GM12878 (cell line): ENCODE data around the gene MMD. TPM values are rescaled to one million over a fixed set of nuclear protein-coding genes. Genes with fewer than 3 reads are reported as not detected.

Source experiments
- ATAC-seq: fragments of 200-7000 bp; cut with Tn5 transposase; 3 replicates; pipeline ENCODE4 v1.9.1; 2020; ENCODE audit warnings: mild to moderate bottlenecking, moderate library complexity
- BruUV-seq: library from RNA; stranded (reverse); fragments of 400-500 nt; replicated peaks from 2 replicates; lab custom pipeline; 2021; lab: Mats Ljungman, UMichigan
- CTCF ChIA-PET: fragments of 300-600 bp; sonication (Branson Sonifier 250); formaldehyde crosslinking; extraction: SDS; loops from one replicate; lab custom pipeline; 2021; ENCODE audit warnings: inconsistent platforms; lab: Yijun Ruan, JAX
- POLR2A ChIA-PET: fragments of 350-600 bp; formaldehyde crosslinking; extraction: SDS; loops from one replicate; lab custom pipeline; 2021; ENCODE audit warnings: inconsistent platforms; lab: Charles Lee
- RAD21 ChIA-PET: fragments of 300-600 bp; sonication (Branson Sonifier 250); formaldehyde crosslinking; loops from one replicate; lab custom pipeline; 2023; ENCODE audit warnings: antibody characterized with exemption; ENCODE audit not compliant: unreplicated experiment; lab: Charles Lee
- SMC1A ChIA-PET: fragments of 300-600 bp; sonication (Branson Sonifier 250); formaldehyde crosslinking; loops from one replicate; lab custom pipeline; 2023; ENCODE audit not compliant: unreplicated experiment, uncharacterized antibody; lab: Charles Lee
- DNase-seq: peaks from one replicate; pipeline ENCODE4 v3.0.0-alpha.2; 2011; ENCODE audit warnings: low read depth, low spot score
- FAIRE-seq: peaks from 3 replicates; lab custom pipeline; 2011; peaks lifted over from hg19 to GRCh38; lab: Jason Lieb, UNC
- H2AFZ ChIP-seq: 2 replicates; pipeline ENCODE4 v1.6.0; 2011; ENCODE audit warnings: low read depth, low read length, control low read depth; ENCODE audit not compliant: control insufficient read depth
- H3K27ac ChIP-seq: 2 replicates; pipeline ENCODE4 v1.5.1; 2011; ENCODE audit warnings: control low read depth; ENCODE audit not compliant: control insufficient read depth, insufficient read depth
- H3K27me3 ChIP-seq, 2 experiments: replicated peaks in 1 of 2; 2 replicates each; pipeline versions ENCODE4 v1.6.0 to v1.6.1; 2011; ENCODE audit warnings: low read length in 1 of 2; ENCODE audit not compliant: control insufficient read depth in 2 of 2, insufficient read depth in 2 of 2
- H3K36me3 ChIP-seq, 2 experiments: 2 replicates each; pipeline ENCODE4 v1.5.1; 2011; ENCODE audit warnings: low read length in 1 of 2; ENCODE audit not compliant: control insufficient read depth in 2 of 2, insufficient read depth in 2 of 2
- H3K4me1 ChIP-seq: 2 replicates; pipeline ENCODE4 v1.6.1; 2011; ENCODE audit warnings: mild to moderate bottlenecking, low read length, moderate library complexity, mixed read lengths; ENCODE audit not compliant: control insufficient read depth, insufficient read depth
- H3K4me2 ChIP-seq: 2 replicates; pipeline ENCODE4 v1.6.0; 2011; ENCODE audit warnings: control low read depth; ENCODE audit not compliant: control insufficient read depth, insufficient read depth
- H3K4me3 ChIP-seq: fragments of 200-600 bp; sonication (generic); 2 replicates; pipeline ENCODE4 v1.5.1; 2016
- H3K79me2 ChIP-seq: 2 replicates; pipeline ENCODE4 v1.6.0; 2011; ENCODE audit warnings: low read length; ENCODE audit not compliant: control insufficient read depth, insufficient read depth
- H3K9ac ChIP-seq: 2 replicates; pipeline ENCODE4 v1.8.0; 2011; ENCODE audit warnings: low read length, control low read depth, mixed read lengths; ENCODE audit not compliant: control insufficient read depth, insufficient read depth
- H3K9me3 ChIP-seq: replicated peaks from 3 replicates; pipeline ENCODE4 v1.5.1; 2011; ENCODE audit warnings: mild to moderate bottlenecking, low read length; ENCODE audit not compliant: control insufficient read depth, insufficient read depth
- H4K20me1 ChIP-seq: 2 replicates; pipeline ENCODE4 v1.6.0; 2011; ENCODE audit not compliant: control insufficient read depth, insufficient read depth
- ATF7 ChIP-seq: fragments of 450-650 bp; IDR thresholded peaks from 2 replicates; pipeline ENCODE4 v1.6.1; 2016; ENCODE audit warnings: low read depth, mild to moderate bottlenecking
- BHLHE40 ChIP-seq, 2 experiments: fragments of 450-650 bp in 1 of 2; IDR thresholded peaks; 2 replicates each; pipeline ENCODE4 v1.6.1; 2011 to 2017; ENCODE audit warnings: low read depth in 2 of 2, borderline replicate concordance in 1 of 2, improper control_type of control experiment in 1 of 2, low read length in 1 of 2, mild to moderate bottlenecking in 1 of 2
- CBX3 ChIP-seq: fragments of 200-600 bp; sonication (generic); IDR thresholded peaks from 2 replicates; pipeline ENCODE4 v1.6.1; 2016; ENCODE audit warnings: low read depth, borderline replicate concordance
- CHD2 ChIP-seq: IDR thresholded peaks from 2 replicates; pipeline ENCODE4 v1.6.1; 2011; ENCODE audit warnings: low read depth, low read length, improper control_type of control experiment, borderline replicate concordance
- DPF2 ChIP-seq: fragments of 450-650 bp; IDR thresholded peaks from 2 replicates; pipeline ENCODE4 v1.6.1; 2017; ENCODE audit warnings: mild to moderate bottlenecking
- E2F4 ChIP-seq: IDR thresholded peaks from 2 replicates; pipeline ENCODE4 v1.6.1; 2012; ENCODE audit warnings: low read depth, low read length, improper control_type of control experiment
- ESRRA ChIP-seq: IDR thresholded peaks from 2 replicates; pipeline ENCODE4 v1.6.1; 2012; ENCODE audit warnings: mild to moderate bottlenecking, low read length, improper control_type of control experiment
- FOXM1 ChIP-seq: IDR thresholded peaks from 2 replicates; pipeline ENCODE4 v1.6.1; 2012; ENCODE audit warnings: low read depth, mild to moderate bottlenecking, inconsistent platforms, low read length, moderate library complexity
- LARP7 ChIP-seq: fragments of 450-650 bp; IDR thresholded peaks from 2 replicates; pipeline ENCODE4 v1.6.1; 2017; ENCODE audit warnings: mild to moderate bottlenecking
- MTA3 ChIP-seq: IDR thresholded peaks from 2 replicates; pipeline ENCODE4 v1.6.1; 2012; ENCODE audit warnings: low read length, inconsistent platforms, borderline replicate concordance
- PAX8 ChIP-seq: fragments of 450-650 bp; IDR thresholded peaks from 2 replicates; pipeline ENCODE4 v1.6.1; 2017; ENCODE audit warnings: mild to moderate bottlenecking, moderate library complexity
- STAT1 ChIP-seq: fragments of 450-650 bp; conservative IDR thresholded peaks from 2 replicates; pipeline ENCODE4 v1.6.1; 2014; ENCODE audit warnings: antibody characterized with exemption, mild to moderate bottlenecking
- TARDBP ChIP-seq: IDR thresholded peaks from 2 replicates; pipeline ENCODE4 v1.6.1; 2016; ENCODE audit warnings: borderline replicate concordance
- WGBS: methylation state at CpG from one replicate; pipeline ENCODE4 v1.1.6; 2016; ENCODE audit warnings: low lambda C conversion rate; ENCODE audit not compliant: insufficient replicate concordance, insufficient coverage; ENCODE audit errors: missing lambda C conversion rate; 5-methylcytosine and 5-hydroxymethylcytosine counted together
- in situ Hi-C: fragments of 300-500 bp; cut with MboI; formaldehyde crosslinking; loops from 9 replicates; pipeline ENCODE4 v1.14.3; 2018; ENCODE audit warnings: mixed read lengths
- intact Hi-C: fragments of 100-400 bp; cut with micrococcal nuclease; formaldehyde crosslinking; loops from one replicate; pipeline ENCODE4 v1.14.2; 2022; ENCODE audit not compliant: unreplicated experiment
- polyA plus RNA-seq, 11 experiments: library from polyadenylated mRNA; depleted of rRNA in 4 of 11; unstranded in 6 of 11; stranded (reverse) in 5 of 11; fragments of >200 nt; fragmentation: Nextera tagmentation in 4 of 11; fragmentation: Illumina TruSeq in 1 of 11; extraction: Ambion mirVana in 4 of 11; extraction: Trizol in 1 of 11; gene quantifications; 1 replicate in 1 of 11; 2 replicates in 10 of 11; pipeline versions ENCODE4 v1.2.1 to v1.2.3, GENCODE V29; 2011 to 2016; ENCODE audit warnings: inconsistent platforms in 2 of 11, missing spikeins in 2 of 11, low read depth in 1 of 11
- total RNA-seq, 4 experiments: library from RNA; depleted of rRNA in 3 of 4; stranded (reverse); fragments of >200 nt in 3 of 4; fragmentation: Illumina TruSeq in 1 of 4; extraction: Trizol in 1 of 4; gene quantifications; 2 replicates each; pipeline versions ENCODE4 v1.2.1 to v1.2.3, GENCODE V29; 2013 to 2021
- TF ChIP-seq, protein P1 (sequence below): IDR thresholded peaks from 2 replicates; pipeline ENCODE4 v1.6.1; 2011; ENCODE audit warnings: borderline replicate concordance, low read depth, mild to moderate bottlenecking, moderate library complexity, mixed read lengths, low read length; ENCODE audit not compliant: insufficient read depth; ENCODE audit errors: extremely low read length
- TF ChIP-seq, protein P2 (sequence below): fragments of 450-650 bp; IDR thresholded peaks from 2 replicates; pipeline ENCODE4 v1.6.1; 2016; ENCODE audit warnings: mild to moderate bottlenecking
- TF ChIP-seq, protein P3 (sequence below): IDR thresholded peaks from 2 replicates; pipeline ENCODE4 v1.6.1; 2012; ENCODE audit warnings: low read length, inconsistent platforms
- TF ChIP-seq, protein P4 (sequence below): fragments of 450-650 bp; IDR thresholded peaks from 2 replicates; pipeline ENCODE4 v1.6.1; 2018; ENCODE audit warnings: borderline replicate concordance, mild to moderate bottlenecking; ENCODE audit not compliant: partially characterized antibody

Gene MMD
- total and polyA plus RNA-seq, 10 of the 15 experiments (the other 5 are each of a cell fraction or from before 2014, with no cell fraction given) = 8.0 to 46.7 (median 22.3) TPM

GRCh38 chr17:55435408-55435807, 13.8 kb upstream of the MMD start:
- Histone ChIP-seq H3K9ac (no peak overlapping the region), H3K4me2 (no peak overlapping the region), H3K79me2 (no peaks in the 10 kb centered on the region), H3K27me3 (no peaks in the 10 kb centered on the region), H3K4me3 (no peak overlapping the region), H4K20me1 (no peaks in the 10 kb centered on the region), H2AFZ (no peak overlapping the region), H3K9me3 (no peaks in the 10 kb centered on the region), H3K4me1 (peaks cover 22% of the 10 kb centered on the region), H3K36me3 (no peaks in the 10 kb centered on the region), H3K27ac (peak overlapping the region; percentile 7; the same call in 1 of the 2 replicates)
- DNase-seq (no peak), FAIRE-seq (no peak), ATAC-seq (no peak)
- intact Hi-C loops (loop anchor here (5.0 kb wide), 1 partner anchor 77 kb away; the partner anchor contains the start of gene SMIM36), in situ Hi-C loops (no loop called here)
- CTCF ChIA-PET = interaction anchor here (1.3 kb wide), 1 partner anchor 12 kb away, joined by 3 read pairs; no protein-coding TSS in a partner anchor
- RAD21 ChIA-PET = interaction anchor here (0.7 to 6.4 kb wide), 4 partner anchors 9 to 20 kb away, joined by 4 to 99 read pairs (median 24); partner anchors contain the start of gene MMD
- WGBS = 80% methylated on average over 4 of the region's 4 CpGs
- SMC1A ChIA-PET = interaction anchor here (0.6 to 17.7 kb wide), 5 partner anchors 14 to 77 kb away, joined by 3 to 359 read pairs (median 3); partner anchors contain the start of gene MMD
- no TSS peak for BruUV-seq
- POLR2A ChIA-PET = interaction anchor here (0.7 to 6.6 kb wide), 4 partner anchors 10 to 344 kb away, joined by 3 to 106 read pairs (median 16); partner anchors contain the start of gene MMD
- TF ChIP-seq, protein P1, sequence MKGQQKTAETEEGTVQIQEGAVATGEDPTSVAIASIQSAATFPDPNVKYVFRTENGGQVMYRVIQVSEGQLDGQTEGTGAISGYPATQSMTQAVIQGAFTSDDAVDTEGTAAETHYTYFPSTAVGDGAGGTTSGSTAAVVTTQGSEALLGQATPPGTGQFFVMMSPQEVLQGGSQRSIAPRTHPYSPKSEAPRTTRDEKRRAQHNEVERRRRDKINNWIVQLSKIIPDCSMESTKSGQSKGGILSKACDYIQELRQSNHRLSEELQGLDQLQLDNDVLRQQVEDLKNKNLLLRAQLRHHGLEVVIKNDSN = no peak
- TF ChIP-seq ATF7 = no peak
- TF ChIP-seq LARP7 = no peak
- TF ChIP-seq PAX8 = no peak
- TF ChIP-seq CBX3 = no peak
- no peak for TF ChIP-seq BHLHE40 (IDR thresholded peaks at IDR 0.05; ENCODE audit: borderline replicate concordance in 1 of 2, low read depth in 2 of 2, low read length in 1 of 2)
- no peak for TF ChIP-seq ESRRA
- no peak for TF ChIP-seq E2F4
- no peak for TF ChIP-seq FOXM1
- no peak for TF ChIP-seq CHD2
- no peak for TF ChIP-seq TARDBP
- no peak for TF ChIP-seq STAT1
- no peak for TF ChIP-seq MTA3
- TF ChIP-seq, protein P2, sequence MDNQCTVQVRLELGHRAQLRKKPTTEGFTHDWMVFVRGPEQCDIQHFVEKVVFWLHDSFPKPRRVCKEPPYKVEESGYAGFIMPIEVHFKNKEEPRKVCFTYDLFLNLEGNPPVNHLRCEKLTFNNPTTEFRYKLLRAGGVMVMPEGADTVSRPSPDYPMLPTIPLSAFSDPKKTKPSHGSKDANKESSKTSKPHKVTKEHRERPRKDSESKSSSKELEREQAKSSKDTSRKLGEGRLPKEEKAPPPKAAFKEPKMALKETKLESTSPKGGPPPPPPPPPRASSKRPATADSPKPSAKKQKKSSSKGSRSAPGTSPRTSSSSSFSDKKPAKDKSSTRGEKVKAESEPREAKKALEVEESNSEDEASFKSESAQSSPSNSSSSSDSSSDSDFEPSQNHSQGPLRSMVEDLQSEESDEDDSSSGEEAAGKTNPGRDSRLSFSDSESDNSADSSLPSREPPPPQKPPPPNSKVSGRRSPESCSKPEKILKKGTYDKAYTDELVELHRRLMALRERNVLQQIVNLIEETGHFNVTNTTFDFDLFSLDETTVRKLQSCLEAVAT = no peak
- TF ChIP-seq, protein P3, sequence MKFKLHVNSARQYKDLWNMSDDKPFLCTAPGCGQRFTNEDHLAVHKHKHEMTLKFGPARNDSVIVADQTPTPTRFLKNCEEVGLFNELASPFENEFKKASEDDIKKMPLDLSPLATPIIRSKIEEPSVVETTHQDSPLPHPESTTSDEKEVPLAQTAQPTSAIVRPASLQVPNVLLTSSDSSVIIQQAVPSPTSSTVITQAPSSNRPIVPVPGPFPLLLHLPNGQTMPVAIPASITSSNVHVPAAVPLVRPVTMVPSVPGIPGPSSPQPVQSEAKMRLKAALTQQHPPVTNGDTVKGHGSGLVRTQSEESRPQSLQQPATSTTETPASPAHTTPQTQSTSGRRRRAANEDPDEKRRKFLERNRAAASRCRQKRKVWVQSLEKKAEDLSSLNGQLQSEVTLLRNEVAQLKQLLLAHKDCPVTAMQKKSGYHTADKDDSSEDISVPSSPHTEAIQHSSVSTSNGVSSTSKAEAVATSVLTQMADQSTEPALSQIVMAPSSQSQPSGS = no peak
- TF ChIP-seq DPF2 = no peak
- TF ChIP-seq, protein P4, sequence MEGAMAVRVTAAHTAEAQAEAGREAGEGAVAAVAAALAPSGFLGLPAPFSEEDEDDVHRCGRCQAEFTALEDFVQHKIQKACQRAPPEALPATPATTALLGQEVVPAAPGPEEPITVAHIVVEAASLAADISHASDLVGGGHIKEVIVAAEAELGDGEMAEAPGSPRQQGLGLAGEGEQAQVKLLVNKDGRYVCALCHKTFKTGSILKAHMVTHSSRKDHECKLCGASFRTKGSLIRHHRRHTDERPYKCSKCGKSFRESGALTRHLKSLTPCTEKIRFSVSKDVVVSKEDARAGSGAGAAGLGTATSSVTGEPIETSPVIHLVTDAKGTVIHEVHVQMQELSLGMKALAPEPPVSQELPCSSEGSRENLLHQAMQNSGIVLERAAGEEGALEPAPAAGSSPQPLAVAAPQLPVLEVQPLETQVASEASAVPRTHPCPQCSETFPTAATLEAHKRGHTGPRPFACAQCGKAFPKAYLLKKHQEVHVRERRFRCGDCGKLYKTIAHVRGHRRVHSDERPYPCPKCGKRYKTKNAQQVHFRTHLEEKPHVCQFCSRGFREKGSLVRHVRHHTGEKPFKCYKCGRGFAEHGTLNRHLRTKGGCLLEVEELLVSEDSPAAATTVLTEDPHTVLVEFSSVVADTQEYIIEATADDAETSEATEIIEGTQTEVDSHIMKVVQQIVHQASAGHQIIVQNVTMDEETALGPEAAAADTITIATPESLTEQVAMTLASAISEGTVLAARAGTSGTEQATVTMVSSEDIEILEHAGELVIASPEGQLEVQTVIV = no peak
